ENCODE data around the gene ERF. TPM values are rescaled to one million over a fixed set of nuclear protein-coding genes. Genes with fewer than 3 reads are reported as not detected.

Gene ERF
- total RNA-seq, 1 experiment from 2014 or later: 17.0 TPM

GRCh38 chr19:42287017-42287826, 32.3 kb upstream of the ERF start:
- Histone ChIP-seq H3K79me2 (ENCODE audit: low read length) (no peaks in the 10 kb centered on the region), H3K4me1 (ENCODE audit: insufficient read depth, low read length) (no peaks in the 10 kb centered on the region), H3F3A (ENCODE audit: low read length, unreplicated experiment) (no peaks in the 10 kb centered on the region), H3K4me2 (ENCODE audit: low read length) (no peak overlapping the region), H3K9me3 (ENCODE audit: low read length) (no peaks in the 10 kb centered on the region), H4K20me1 (ENCODE audit: low read length) (no peaks in the 10 kb centered on the region), H2AFZ (ENCODE audit: low read length) (no peak overlapping the region), H3K27ac (ENCODE audit: low read length) (no peak overlapping the region), H3K4me3 (ENCODE audit: low read length) (no peak overlapping the region), H3K27me3 (ENCODE audit: low read length) (no peaks in the 10 kb centered on the region), H3K9ac (ENCODE audit: low read length) (no peak overlapping the region), H3K36me3 (ENCODE audit: low read depth, low read length) (no peaks in the 10 kb centered on the region), H3K9me2 (replicated peaks; ENCODE audit: low read length) (no peaks in the 10 kb centered on the region)
- ATAC-seq (no peak), DNase-seq (no peak)
- TF ChIP-seq EZH2 (IDR thresholded peaks at IDR 0.05; ENCODE audit: low read length, unreplicated experiment): no peak
- TF ChIP-seq EZH2phosphoT487 (IDR thresholded peaks at IDR 0.05; ENCODE audit: borderline replicate concordance, low read length): no peak
- TF ChIP-seq CTCF (conservative IDR thresholded peaks at IDR 0.05; ENCODE audit: low read depth, low read length): no peak
- ChIA-PET CTCF (no interaction called here), POLR2A (ENCODE audit: unreplicated experiment) (no interaction called here)
- no TSS peak for BruUV-seq (replicated peaks)
- intact Hi-C loops (cut with micrococcal nuclease): no loop called here

GRCh38 chr19:42286349-42287016, 31.6 kb upstream of the ERF start:
- ChIA-PET CTCF (no interaction called here), POLR2A (ENCODE audit: unreplicated experiment) (no interaction called here)
- H3K9me2 ChIP-seq (replicated peaks; ENCODE audit: low read length): no peaks in the 10 kb centered on the region
- no peaks in the 10 kb centered on the region for H3F3A ChIP-seq (ENCODE audit: low read length, unreplicated experiment)
- no peaks in the 10 kb centered on the region for H3K9me3 ChIP-seq (ENCODE audit: low read length)
- H3K4me2 ChIP-seq (ENCODE audit: low read length): no peak overlapping the region
- no peaks in the 10 kb centered on the region for H3K79me2 ChIP-seq (ENCODE audit: low read length)
- DNase-seq (no peak), ATAC-seq (no peak)
- no peaks in the 10 kb centered on the region for H3K36me3 ChIP-seq (ENCODE audit: low read depth, low read length)
- H3K27me3 ChIP-seq (ENCODE audit: low read length): no peaks in the 10 kb centered on the region
- no peaks in the 10 kb centered on the region for H3K4me1 ChIP-seq (ENCODE audit: insufficient read depth, low read length)
- H2AFZ ChIP-seq (ENCODE audit: low read length): no peak overlapping the region
- H3K9ac ChIP-seq (ENCODE audit: low read length): no peak overlapping the region
- no peaks in the 10 kb centered on the region for H4K20me1 ChIP-seq (ENCODE audit: low read length)
- TF ChIP-seq EZH2 (IDR thresholded peaks at IDR 0.05; ENCODE audit: low read length, unreplicated experiment): no peak
- no peak for TF ChIP-seq EZH2phosphoT487 (IDR thresholded peaks at IDR 0.05; ENCODE audit: borderline replicate concordance, low read length)
- no peak for TF ChIP-seq CTCF (conservative IDR thresholded peaks at IDR 0.05; ENCODE audit: low read depth, low read length)
- no peak overlapping the region for H3K27ac ChIP-seq (ENCODE audit: low read length)
- intact Hi-C loops (cut with micrococcal nuclease): no loop called here
- BruUV-seq (replicated peaks): no TSS peak
- H3K4me3 ChIP-seq (ENCODE audit: low read length): no peak overlapping the region

GRCh38 chr19:42285988-42286348, 31.0 kb upstream of the ERF start:
- no peak overlapping the region for H2AFZ ChIP-seq (ENCODE audit: low read length)
- H3K4me3 ChIP-seq (ENCODE audit: low read length): no peak overlapping the region
- TF ChIP-seq EZH2phosphoT487 (IDR thresholded peaks at IDR 0.05; ENCODE audit: borderline replicate concordance, low read length) (no peak), CTCF (conservative IDR thresholded peaks at IDR 0.05; ENCODE audit: low read depth, low read length) (no peak), EZH2 (IDR thresholded peaks at IDR 0.05; ENCODE audit: low read length, unreplicated experiment) (no peak)
- no peak overlapping the region for H3K27ac ChIP-seq (ENCODE audit: low read length)
- BruUV-seq (replicated peaks): no TSS peak
- ChIA-PET POLR2A (ENCODE audit: unreplicated experiment) (no interaction called here), CTCF (no interaction called here)
- no peaks in the 10 kb centered on the region for H3K27me3 ChIP-seq (ENCODE audit: low read length)
- H3K9me2 ChIP-seq (replicated peaks; ENCODE audit: low read length): no peaks in the 10 kb centered on the region
- H3K9me3 ChIP-seq (ENCODE audit: low read length): no peaks in the 10 kb centered on the region
- no peaks in the 10 kb centered on the region for H3K36me3 ChIP-seq (ENCODE audit: low read depth, low read length)
- H4K20me1 ChIP-seq (ENCODE audit: low read length): no peaks in the 10 kb centered on the region
- H3K4me1 ChIP-seq (ENCODE audit: insufficient read depth, low read length): no peaks in the 10 kb centered on the region
- no peaks in the 10 kb centered on the region for H3F3A ChIP-seq (ENCODE audit: low read length, unreplicated experiment)
- H3K79me2 ChIP-seq (ENCODE audit: low read length): no peaks in the 10 kb centered on the region
- intact Hi-C loops (cut with micrococcal nuclease): no loop called here
- no peak overlapping the region for H3K9ac ChIP-seq (ENCODE audit: low read length)
- DNase-seq (no peak), ATAC-seq (no peak)
- no peak overlapping the region for H3K4me2 ChIP-seq (ENCODE audit: low read length)

All from PC-3 (cell line).